ENCODE measurements around the gene NEURL4.

The NEURL4 gene

GRCh38 chr17:7279448-7279847 lies 49.7 kb downstream of the NEURL4 start:
- Histone ChIP-seq H3K27me3 (ENCODE audit: control insufficient read depth, insufficient read depth, low read length, poor library complexity, severe bottlenecking) (peaks cover 30% of the 10 kb centered on the region), H3K9me3 (ENCODE audit: control insufficient read depth, low read length) (no peaks in the 10 kb centered on the region), H3K4me3 (ENCODE audit: insufficient read depth, low read depth, low read length) (no peak overlapping the region), H3K4me1 (ENCODE audit: control insufficient read depth, insufficient read depth, low read length) (no peaks in the 10 kb centered on the region), H3K36me3 (ENCODE audit: control insufficient read depth, insufficient read depth, low read length) (no peaks in the 10 kb centered on the region), H3K27ac (ENCODE audit: insufficient read depth, low read depth, low read length, poor library complexity, severe bottlenecking) (no peak overlapping the region)
- WGBS, 2 experiments = 91 to 92% methylated on average over 7 to 8 of the region's 8 CpGs

- H3K27me3 ChIP-seq (ENCODE audit: control insufficient read depth, insufficient read depth, low read length, poor library complexity, severe bottlenecking) = peaks cover 31% of the 10 kb centered on the region
- WGBS, 2 experiments = 85% methylated on average over 1 of the region's 1 CpG; no CpG with 5 or more reads in 1 of the 2 experiments
- no peak overlapping the region for H3K4me3 ChIP-seq (ENCODE audit: insufficient read depth, low read depth, low read length)
Observed at GRCh38 chr17:7266784-7267183, 62.4 kb downstream of the NEURL4 start.

More at GRCh38 chr17:7266784-7267183, 62.4 kb downstream of the NEURL4 start:
- Histone ChIP-seq H3K36me3 (ENCODE audit: control insufficient read depth, insufficient read depth, low read length) (no peaks in the 10 kb centered on the region), H3K9me3 (ENCODE audit: control insufficient read depth, low read length) (no peaks in the 10 kb centered on the region), H3K27ac (ENCODE audit: insufficient read depth, low read depth, low read length, poor library complexity, severe bottlenecking) (no peak overlapping the region), H3K4me1 (ENCODE audit: control insufficient read depth, insufficient read depth, low read length) (peaks cover 5% of the 10 kb centered on the region)
